ENCODE results near the gene TBX15.

TBX15 gene

GRCh38 chr1:118948351-118948750 is 39.8 kb downstream of the TBX15 start:
- Histone ChIP-seq H3K4me1 (ENCODE audit: control extremely low read depth in 1 of 4, control insufficient read depth in 4 of 4, insufficient read depth in 4 of 4, low read length in 3 of 4) (no peaks in the 10 kb centered on the region), H3K27me3 (replicated peaks in 2 of 5; ENCODE audit: control insufficient read depth in 4 of 5, insufficient read depth in 5 of 5, low read length in 4 of 5) (peaks cover 0 to 2% (median 0%) of the 10 kb centered on the region in 5 experiments), H3K9me3 (ENCODE audit: control extremely low read depth in 1 of 5, control insufficient read depth in 4 of 5, insufficient read depth in 2 of 5, low read depth in 1 of 5, low read length in 4 of 5) (no peaks in the 10 kb centered on the region), H3K36me3 (ENCODE audit: control insufficient read depth in 4 of 4, insufficient read depth in 4 of 4, low read length in 3 of 4) (no peaks in the 10 kb centered on the region), H3K4me3 (ENCODE audit: control insufficient read depth in 1 of 7, extremely low read depth in 1 of 7, insufficient read depth in 4 of 7, low read depth in 2 of 7, low read length in 6 of 7) (no peak overlapping the region), H3K27ac (ENCODE audit: insufficient read depth in 1 of 2, low read depth in 1 of 2, low read length in 2 of 2, poor library complexity in 1 of 2, severe bottlenecking in 2 of 2) (no peak overlapping the region)
- DNase-seq, result no peak
- POLR2A ChIA-PET, result no interaction called here
- CTCF ChIA-PET, result interaction anchor here (0.5 kb wide), 1 partner anchor 1190 kb away, joined by 3 read pairs; no protein-coding TSS in a partner anchor

- H3K27ac ChIP-seq (ENCODE audit: insufficient read depth in 1 of 2, low read depth in 1 of 2, low read length in 2 of 2, poor library complexity in 1 of 2, severe bottlenecking in 2 of 2), result no peak overlapping the region
- whole genome bisulfite sequencing (ENCODE audit: insufficient coverage), result 100% methylated on average over 2 of the region's 2 CpGs
Observed at GRCh38 chr1:118947790-118948189, 40.4 kb downstream of the TBX15 start.

GRCh38 chr1:118947003-118947765 is 41.0 kb downstream of the TBX15 start:
- WGBS (ENCODE audit: insufficient coverage), result 100% methylated on average over 2 of the region's 3 CpGs
- no peak for DNase-seq
- no peaks in the 10 kb centered on the region for H3K4me1 ChIP-seq (ENCODE audit: control extremely low read depth in 1 of 4, control insufficient read depth in 4 of 4, insufficient read depth in 4 of 4, low read length in 3 of 4)
- no peaks in the 10 kb centered on the region for H3K36me3 ChIP-seq (ENCODE audit: control insufficient read depth in 4 of 4, insufficient read depth in 4 of 4, low read length in 3 of 4)
- no peak overlapping the region for H3K27ac ChIP-seq (ENCODE audit: insufficient read depth in 1 of 2, low read depth in 1 of 2, low read length in 2 of 2, poor library complexity in 1 of 2, severe bottlenecking in 2 of 2)
- no peaks in the 10 kb centered on the region for H3K9me3 ChIP-seq (ENCODE audit: control extremely low read depth in 1 of 5, control insufficient read depth in 4 of 5, insufficient read depth in 2 of 5, low read depth in 1 of 5, low read length in 4 of 5)
- POLR2A ChIA-PET, result no interaction called here
- peaks cover 0 to 2% (median 0%) of the 10 kb centered on the region in 5 experiments for H3K27me3 ChIP-seq (replicated peaks in 2 of 5; ENCODE audit: control insufficient read depth in 4 of 5, insufficient read depth in 5 of 5, low read length in 4 of 5)
- CTCF ChIA-PET, result no interaction called here
- H3K4me3 ChIP-seq (ENCODE audit: control insufficient read depth in 1 of 7, extremely low read depth in 1 of 7, insufficient read depth in 4 of 7, low read depth in 2 of 7, low read length in 6 of 7), result no peak overlapping the region

More at GRCh38 chr1:118947790-118948189, 40.4 kb downstream of the TBX15 start:
- ChIA-PET POLR2A (no interaction called here), CTCF (no interaction called here)
- H3K36me3 ChIP-seq (ENCODE audit: control insufficient read depth in 4 of 4, insufficient read depth in 4 of 4, low read length in 3 of 4), result no peaks in the 10 kb centered on the region
- no peak overlapping the region for H3K4me3 ChIP-seq (ENCODE audit: control insufficient read depth in 1 of 7, extremely low read depth in 1 of 7, insufficient read depth in 4 of 7, low read depth in 2 of 7, low read length in 6 of 7)
- H3K27me3 ChIP-seq (replicated peaks in 2 of 5; ENCODE audit: control insufficient read depth in 4 of 5, insufficient read depth in 5 of 5, low read length in 4 of 5), result peaks cover 0 to 2% (median 0%) of the 10 kb centered on the region in 5 experiments
- no peaks in the 10 kb centered on the region for H3K9me3 ChIP-seq (ENCODE audit: control extremely low read depth in 1 of 5, control insufficient read depth in 4 of 5, insufficient read depth in 2 of 5, low read depth in 1 of 5, low read length in 4 of 5)
- DNase-seq, result no peak
- no peaks in the 10 kb centered on the region for H3K4me1 ChIP-seq (ENCODE audit: control extremely low read depth in 1 of 4, control insufficient read depth in 4 of 4, insufficient read depth in 4 of 4, low read length in 3 of 4)

- Histone ChIP-seq H3K36me3 (ENCODE audit: control insufficient read depth in 4 of 4, insufficient read depth in 4 of 4, low read length in 3 of 4) (no peaks in the 10 kb centered on the region), H3K4me3 (ENCODE audit: control insufficient read depth in 1 of 7, extremely low read depth in 1 of 7, insufficient read depth in 4 of 7, low read depth in 2 of 7, low read length in 6 of 7) (no peak overlapping the region), H3K9me3 (ENCODE audit: control extremely low read depth in 1 of 5, control insufficient read depth in 4 of 5, insufficient read depth in 2 of 5, low read depth in 1 of 5, low read length in 4 of 5) (no peaks in the 10 kb centered on the region), H3K27ac (ENCODE audit: insufficient read depth in 1 of 2, low read depth in 1 of 2, low read length in 2 of 2, poor library complexity in 1 of 2, severe bottlenecking in 2 of 2) (no peak overlapping the region), H3K27me3 (replicated peaks in 2 of 5; ENCODE audit: control insufficient read depth in 4 of 5, insufficient read depth in 5 of 5, low read length in 4 of 5) (no peaks in the 10 kb centered on the region), H3K4me1 (ENCODE audit: control extremely low read depth in 1 of 4, control insufficient read depth in 4 of 4, insufficient read depth in 4 of 4, low read length in 3 of 4) (no peaks in the 10 kb centered on the region)
- 83% methylated on average over 1 of the region's 1 CpG for WGBS (ENCODE audit: insufficient coverage)
- ChIA-PET POLR2A (interaction anchor here (0.6 kb wide), 1 partner anchor 106 kb away, joined by 4 read pairs; no protein-coding TSS in a partner anchor), CTCF (no interaction called here)
- no peak for DNase-seq
Observed at GRCh38 chr1:118945489-118945888, 42.7 kb downstream of the TBX15 start.

- ChIA-PET CTCF (no interaction called here), POLR2A (no interaction called here)
- WGBS (ENCODE audit: insufficient coverage), result 97% methylated on average over 4 of the region's 4 CpGs
- Histone ChIP-seq H3K27me3 (replicated peaks in 2 of 5; ENCODE audit: control insufficient read depth in 4 of 5, insufficient read depth in 5 of 5, low read length in 4 of 5) (no peaks in the 10 kb centered on the region), H3K4me1 (ENCODE audit: control extremely low read depth in 1 of 4, control insufficient read depth in 4 of 4, insufficient read depth in 4 of 4, low read length in 3 of 4) (no peaks in the 10 kb centered on the region), H3K9me3 (ENCODE audit: control extremely low read depth in 1 of 5, control insufficient read depth in 4 of 5, insufficient read depth in 2 of 5, low read depth in 1 of 5, low read length in 4 of 5) (no peaks in the 10 kb centered on the region), H3K4me3 (ENCODE audit: control insufficient read depth in 1 of 7, extremely low read depth in 1 of 7, insufficient read depth in 4 of 7, low read depth in 2 of 7, low read length in 6 of 7) (no peak overlapping the region), H3K36me3 (ENCODE audit: control insufficient read depth in 4 of 4, insufficient read depth in 4 of 4, low read length in 3 of 4) (no peaks in the 10 kb centered on the region), H3K27ac (ENCODE audit: insufficient read depth in 1 of 2, low read depth in 1 of 2, low read length in 2 of 2, poor library complexity in 1 of 2, severe bottlenecking in 2 of 2) (no peak overlapping the region)
- no peak for DNase-seq
Observed at GRCh38 chr1:118944546-118944945, 43.6 kb downstream of the TBX15 start.

GRCh38 chr1:118944133-118944532 is 44.0 kb downstream of the TBX15 start:
- no peaks in the 10 kb centered on the region for H3K9me3 ChIP-seq (ENCODE audit: control extremely low read depth in 1 of 5, control insufficient read depth in 4 of 5, insufficient read depth in 2 of 5, low read depth in 1 of 5, low read length in 4 of 5)
- ChIA-PET POLR2A (no interaction called here), CTCF (no interaction called here)
- no peaks in the 10 kb centered on the region for H3K27me3 ChIP-seq (replicated peaks in 2 of 5; ENCODE audit: control insufficient read depth in 4 of 5, insufficient read depth in 5 of 5, low read length in 4 of 5)
- no peaks in the 10 kb centered on the region for H3K36me3 ChIP-seq (ENCODE audit: control insufficient read depth in 4 of 4, insufficient read depth in 4 of 4, low read length in 3 of 4)
- H3K4me1 ChIP-seq (ENCODE audit: control extremely low read depth in 1 of 4, control insufficient read depth in 4 of 4, insufficient read depth in 4 of 4, low read length in 3 of 4), result no peaks in the 10 kb centered on the region
- no peak for DNase-seq
- no peak overlapping the region for H3K4me3 ChIP-seq (ENCODE audit: control insufficient read depth in 1 of 7, extremely low read depth in 1 of 7, insufficient read depth in 4 of 7, low read depth in 2 of 7, low read length in 6 of 7)
- WGBS (ENCODE audit: insufficient coverage), result 100% methylated on average over 2 of the region's 2 CpGs
- H3K27ac ChIP-seq (ENCODE audit: insufficient read depth in 1 of 2, low read depth in 1 of 2, low read length in 2 of 2, poor library complexity in 1 of 2, severe bottlenecking in 2 of 2), result no peak overlapping the region

- H3K4me3 ChIP-seq (ENCODE audit: control insufficient read depth in 1 of 7, extremely low read depth in 1 of 7, insufficient read depth in 4 of 7, low read depth in 2 of 7, low read length in 6 of 7), result no peak overlapping the region
- no CpG with 5 or more reads among the region's 3 CpGs for WGBS (ENCODE audit: insufficient coverage)
- ChIA-PET POLR2A (no interaction called here), CTCF (no interaction called here)
- DNase-seq, result no peak
- H3K27me3 ChIP-seq (replicated peaks in 2 of 5; ENCODE audit: control insufficient read depth in 4 of 5, insufficient read depth in 5 of 5, low read length in 4 of 5), result no peaks in the 10 kb centered on the region
- no peak overlapping the region for H3K27ac ChIP-seq (ENCODE audit: insufficient read depth in 1 of 2, low read depth in 1 of 2, low read length in 2 of 2, poor library complexity in 1 of 2, severe bottlenecking in 2 of 2)
- no peaks in the 10 kb centered on the region for H3K9me3 ChIP-seq (ENCODE audit: control extremely low read depth in 1 of 5, control insufficient read depth in 4 of 5, insufficient read depth in 2 of 5, low read depth in 1 of 5, low read length in 4 of 5)
- no peaks in the 10 kb centered on the region for H3K36me3 ChIP-seq (ENCODE audit: control insufficient read depth in 4 of 4, insufficient read depth in 4 of 4, low read length in 3 of 4)
- peaks cover 0 to 16% (median 0%) of the 10 kb centered on the region in 4 experiments for H3K4me1 ChIP-seq (ENCODE audit: control extremely low read depth in 1 of 4, control insufficient read depth in 4 of 4, insufficient read depth in 4 of 4, low read length in 3 of 4)
Observed at GRCh38 chr1:118940957-118941356, 47.2 kb downstream of the TBX15 start.

All from common myeloid progenitor, CD34-positive (primary cell).